Right lobe of liver (tissue), 4 donors: ENCODE results near the gene MEF2C.

ENCODE experiments used
- POLR2A ChIP-seq: fragments of 450-650 bp; IDR thresholded peaks from one replicate; pipeline ENCODE4 v1.6.1; 2017; ENCODE audit warnings: antibody characterized with exemption, mild to moderate bottlenecking
- TF ChIP-seq, protein P1 (sequence below), 4 donors: fragments of 200-600 bp in 3 of 4; fragments of 450-650 bp in 1 of 4; IDR thresholded peaks; one replicate each; pipeline versions ENCODE4 v1.5.1 to v1.8.0; 2016 to 2022; ENCODE audit warnings: antibody characterized with exemption in 4 of 4, mild to moderate bottlenecking in 2 of 4
- donor health status: DM: no; HTN: no; CAD: no.
- donor health status: DM: no; HTN: no; CAD: no.
- donor health status: DM: no; HTN: yes; CAD: no.

DNA sequence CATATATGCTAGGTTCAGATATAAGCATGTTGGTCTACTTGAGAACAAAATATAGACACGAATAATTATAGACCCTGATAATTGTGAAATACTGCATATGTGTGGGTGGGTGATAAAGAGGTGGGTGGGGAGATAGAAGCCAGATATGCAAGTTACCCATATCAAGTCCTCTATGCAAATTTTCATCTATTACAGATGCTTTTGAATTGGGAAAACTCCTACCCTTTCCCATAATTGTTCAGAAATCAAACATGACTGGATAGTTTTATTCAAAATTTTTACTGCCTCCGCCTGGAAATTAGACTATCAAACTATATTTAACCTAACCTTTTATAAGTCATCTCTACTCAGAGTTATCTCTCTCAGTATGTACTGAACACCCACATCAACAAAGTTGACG lies 157.5 kb downstream of the MEF2C start:
- TF ChIP-seq, protein P1, sequence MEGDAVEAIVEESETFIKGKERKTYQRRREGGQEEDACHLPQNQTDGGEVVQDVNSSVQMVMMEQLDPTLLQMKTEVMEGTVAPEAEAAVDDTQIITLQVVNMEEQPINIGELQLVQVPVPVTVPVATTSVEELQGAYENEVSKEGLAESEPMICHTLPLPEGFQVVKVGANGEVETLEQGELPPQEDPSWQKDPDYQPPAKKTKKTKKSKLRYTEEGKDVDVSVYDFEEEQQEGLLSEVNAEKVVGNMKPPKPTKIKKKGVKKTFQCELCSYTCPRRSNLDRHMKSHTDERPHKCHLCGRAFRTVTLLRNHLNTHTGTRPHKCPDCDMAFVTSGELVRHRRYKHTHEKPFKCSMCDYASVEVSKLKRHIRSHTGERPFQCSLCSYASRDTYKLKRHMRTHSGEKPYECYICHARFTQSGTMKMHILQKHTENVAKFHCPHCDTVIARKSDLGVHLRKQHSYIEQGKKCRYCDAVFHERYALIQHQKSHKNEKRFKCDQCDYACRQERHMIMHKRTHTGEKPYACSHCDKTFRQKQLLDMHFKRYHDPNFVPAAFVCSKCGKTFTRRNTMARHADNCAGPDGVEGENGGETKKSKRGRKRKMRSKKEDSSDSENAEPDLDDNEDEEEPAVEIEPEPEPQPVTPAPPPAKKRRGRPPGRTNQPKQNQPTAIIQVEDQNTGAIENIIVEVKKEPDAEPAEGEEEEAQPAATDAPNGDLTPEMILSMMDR (IDR thresholded peaks at IDR 0.05): no peak
- TF ChIP-seq POLR2A: no peak
